ENCODE measurements around the gene RPL29. TPM values are rescaled to one million over a fixed set of nuclear protein-coding genes. Genes with fewer than 3 reads are reported as not detected.

Gene RPL29
- total RNA-seq, 1 donor, result 759 TPM

- DNase-seq (ENCODE audit: low read depth), result peak; percentile 22
- TF ChIP-seq CTCF (IDR thresholded peaks at IDR 0.05; ENCODE audit: insufficient read depth, low read depth, low read length), result peak; percentile 54
- H3K4me3 ChIP-seq (ENCODE audit: low read depth, low read length), result no peak overlapping the region
These were observed 18.9 kb upstream of the RPL29 start for GRCh38 chr3:52014613-52015012.

- no peak for DNase-seq (ENCODE audit: low read depth)
These were observed 18.3 kb upstream of the RPL29 start for GRCh38 chr3:52013802-52014598.

GRCh38 chr3:52012699-52013098 lies 17.0 kb upstream of the RPL29 start:
- DNase-seq (ENCODE audit: low read depth), result no peak
- H3K4me3 ChIP-seq (ENCODE audit: low read depth, low read length), result no peak overlapping the region
- no peak for TF ChIP-seq CTCF (IDR thresholded peaks at IDR 0.05; ENCODE audit: insufficient read depth, low read depth, low read length)

More at GRCh38 chr3:52013802-52014598, 18.3 kb upstream of the RPL29 start:
- TF ChIP-seq CTCF (IDR thresholded peaks at IDR 0.05; ENCODE audit: insufficient read depth, low read depth, low read length), result no peak
- no peak overlapping the region for H3K4me3 ChIP-seq (ENCODE audit: low read depth, low read length)

- no peak for DNase-seq (ENCODE audit: low read depth)
- no peak overlapping the region for H3K4me3 ChIP-seq (ENCODE audit: low read depth, low read length)
- TF ChIP-seq CTCF (IDR thresholded peaks at IDR 0.05; ENCODE audit: insufficient read depth, low read depth, low read length), result no peak
These were observed 14.7 kb upstream of the RPL29 start for GRCh38 chr3:52010431-52010830.

- no peak overlapping the region for H3K4me3 ChIP-seq (ENCODE audit: low read depth, low read length)
- no peak for TF ChIP-seq CTCF (IDR thresholded peaks at IDR 0.05; ENCODE audit: insufficient read depth, low read depth, low read length)
- no peak for DNase-seq (ENCODE audit: low read depth)
These were observed 11.6 kb upstream of the RPL29 start for GRCh38 chr3:52007291-52007690.

- H3K4me3 ChIP-seq (ENCODE audit: low read depth, low read length), result no peak overlapping the region
- DNase-seq (ENCODE audit: low read depth), result no peak
- no peak for TF ChIP-seq CTCF (IDR thresholded peaks at IDR 0.05; ENCODE audit: insufficient read depth, low read depth, low read length)
These were observed 11.1 kb upstream of the RPL29 start for GRCh38 chr3:52006820-52007133.

Data from fibroblast of villous mesenchyme (primary cell).